ENCODE results near the gene RNF144A. TPM values are rescaled to one million over a fixed set of nuclear protein-coding genes. Genes with fewer than 3 reads are reported as not detected.
A peak's percentile ranks its signal among the peaks of the same experiment; 100 is the strongest.

RNF144A gene
- total and polyA plus RNA-seq, 2 donors (not counting 1 experiment from before 2014, with no cell fraction given): 1.2 to 1.6 TPM

DNA sequence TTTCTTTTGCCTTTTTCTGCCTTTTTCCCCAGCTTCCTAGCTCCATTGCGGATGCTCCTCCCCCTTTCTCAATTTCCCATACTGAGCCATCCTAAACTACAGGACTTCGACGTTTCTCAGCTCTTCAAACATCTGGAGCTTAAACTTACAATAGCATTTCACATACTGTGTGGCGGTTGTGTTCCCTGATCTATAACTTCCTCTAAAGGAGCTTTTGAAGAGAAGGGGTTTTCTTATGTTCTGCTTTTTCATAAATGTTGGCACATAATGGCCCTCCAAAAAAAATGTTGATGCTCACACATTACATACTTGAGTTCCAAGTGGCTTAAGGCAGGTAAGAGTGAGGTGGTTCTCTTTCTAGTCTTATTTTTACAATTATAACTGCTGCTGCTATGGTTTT lies 87.4 kb downstream of the RNF144A start:
- H3K4me3 ChIP-seq (ENCODE audit: control extremely low read depth in 1 of 5, extremely low read depth in 1 of 5, insufficient read depth in 1 of 5, low read depth in 2 of 5, low read length in 4 of 5): no peak overlapping the region
- peak overlapping the region; percentile 60 for H3K4me2 ChIP-seq (replicated peaks; ENCODE audit: low read depth, low read length, poor library complexity, severe bottlenecking)
- H3K27me3 Mint-ChIP-seq: peaks cover 19% of the 10 kb centered on the region
- H3K4me1 Mint-ChIP-seq: peaks cover 52% of the 10 kb centered on the region
- peaks cover 49 to 58% of the 10 kb centered on the region in 2 donors for H3K4me1 ChIP-seq (ENCODE audit: control insufficient read depth in 2 of 2, insufficient read depth in 2 of 2, low read length in 2 of 2)
- intact Hi-C loops (cut with micrococcal nuclease): loop anchor here (5.0 kb wide), 1 partner anchor 87 kb away; the partner anchor contains the start of gene RNF144A
- H3K9ac ChIP-seq (ENCODE audit: low read length): no peak overlapping the region
- H3K36me3 ChIP-seq (replicated peaks in 1 of 2; ENCODE audit: control extremely low read depth in 1 of 2, control insufficient read depth in 1 of 2, extremely low read depth in 1 of 2, insufficient read depth in 2 of 2, low read length in 1 of 2): no peaks in the 10 kb centered on the region
- ATAC-seq (ENCODE audit: low read depth): peak; percentile 51
- ChIA-PET POLR2A (no interaction called here), CTCF (interaction anchor here (1.3 to 2.2 kb wide), 2 partner anchors 9 to 40 kb away, joined by 5 to 8 read pairs; no protein-coding TSS in a partner anchor)
- H3K4me3 Mint-ChIP-seq: peak overlapping the region; percentile 37
- H3K79me2 ChIP-seq (ENCODE audit: control insufficient read depth, insufficient read depth, low read length): no peaks in the 10 kb centered on the region
- H3K27ac ChIP-seq (ENCODE audit: low read length in 2 of 2): no peak overlapping the region
- peak overlapping the region; percentile 17 for H2AFZ ChIP-seq (ENCODE audit: insufficient read depth, low read depth, low read length, poor library complexity, severe bottlenecking)
- peak; percentile 47 for DNase-seq
- no peaks in the 10 kb centered on the region for H3K27me3 ChIP-seq (replicated peaks in 1 of 4; ENCODE audit: control extremely low read depth in 1 of 4, control insufficient read depth in 3 of 4, insufficient read depth in 4 of 4, low read length in 3 of 4)
- H3K27ac Mint-ChIP-seq: peak overlapping the region; percentile 11
- H3K9me3 Mint-ChIP-seq (ENCODE audit: insufficient read depth): no peaks in the 10 kb centered on the region
- peaks cover 0 to 4% (median 0%) of the 10 kb centered on the region in 3 donors for H3K9me3 ChIP-seq (ENCODE audit: control extremely low read depth in 1 of 3, control insufficient read depth in 2 of 3, insufficient read depth in 1 of 3, low read length in 2 of 3)
- 16% methylated on average over 3 of the region's 4 CpGs for WGBS (ENCODE audit: insufficient coverage)
- H4K20me1 ChIP-seq (ENCODE audit: control insufficient read depth, insufficient read depth, low read length, poor library complexity, severe bottlenecking): no peaks in the 10 kb centered on the region
- no peak for TF ChIP-seq EZH2 (IDR thresholded peaks at IDR 0.05; ENCODE audit: borderline replicate concordance, insufficient read depth, low read depth, low read length, poor library complexity, severe bottlenecking)
- TF ChIP-seq, protein P1, sequence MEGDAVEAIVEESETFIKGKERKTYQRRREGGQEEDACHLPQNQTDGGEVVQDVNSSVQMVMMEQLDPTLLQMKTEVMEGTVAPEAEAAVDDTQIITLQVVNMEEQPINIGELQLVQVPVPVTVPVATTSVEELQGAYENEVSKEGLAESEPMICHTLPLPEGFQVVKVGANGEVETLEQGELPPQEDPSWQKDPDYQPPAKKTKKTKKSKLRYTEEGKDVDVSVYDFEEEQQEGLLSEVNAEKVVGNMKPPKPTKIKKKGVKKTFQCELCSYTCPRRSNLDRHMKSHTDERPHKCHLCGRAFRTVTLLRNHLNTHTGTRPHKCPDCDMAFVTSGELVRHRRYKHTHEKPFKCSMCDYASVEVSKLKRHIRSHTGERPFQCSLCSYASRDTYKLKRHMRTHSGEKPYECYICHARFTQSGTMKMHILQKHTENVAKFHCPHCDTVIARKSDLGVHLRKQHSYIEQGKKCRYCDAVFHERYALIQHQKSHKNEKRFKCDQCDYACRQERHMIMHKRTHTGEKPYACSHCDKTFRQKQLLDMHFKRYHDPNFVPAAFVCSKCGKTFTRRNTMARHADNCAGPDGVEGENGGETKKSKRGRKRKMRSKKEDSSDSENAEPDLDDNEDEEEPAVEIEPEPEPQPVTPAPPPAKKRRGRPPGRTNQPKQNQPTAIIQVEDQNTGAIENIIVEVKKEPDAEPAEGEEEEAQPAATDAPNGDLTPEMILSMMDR (IDR thresholded peaks at IDR 0.05): no peak

DNA sequence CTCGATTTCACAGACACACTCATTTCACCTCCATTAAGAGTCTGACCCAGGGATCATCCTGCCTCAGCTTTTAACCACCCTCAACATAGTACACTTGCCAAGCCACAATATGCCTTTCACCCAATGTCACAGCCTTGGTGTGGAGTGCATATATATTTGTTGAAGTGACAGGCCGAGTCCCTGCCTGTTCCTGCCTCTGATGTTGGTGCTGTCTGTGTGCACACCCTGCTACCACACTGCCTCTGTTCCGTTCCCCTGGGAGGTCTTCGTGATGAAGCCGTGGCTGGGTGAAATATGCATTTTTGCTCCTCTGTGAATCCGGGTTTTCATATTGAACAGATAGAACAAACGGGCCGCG lies 90.3 kb downstream of the RNF144A start:
- ChIA-PET CTCF (no interaction called here), POLR2A (no interaction called here)
- Histone ChIP-seq H3K4me2 (replicated peaks; ENCODE audit: low read depth, low read length, poor library complexity, severe bottlenecking) (peak overlapping the region; percentile 43), H3K36me3 (replicated peaks in 1 of 2; ENCODE audit: control extremely low read depth in 1 of 2, control insufficient read depth in 1 of 2, extremely low read depth in 1 of 2, insufficient read depth in 2 of 2, low read length in 1 of 2) (no peaks in the 10 kb centered on the region), H2AFZ (ENCODE audit: insufficient read depth, low read depth, low read length, poor library complexity, severe bottlenecking) (peak overlapping the region; percentile 3), H3K79me2 (ENCODE audit: control insufficient read depth, insufficient read depth, low read length) (no peaks in the 10 kb centered on the region), H3K4me3 (ENCODE audit: control extremely low read depth in 1 of 5, extremely low read depth in 1 of 5, insufficient read depth in 1 of 5, low read depth in 2 of 5, low read length in 4 of 5) (no peak overlapping the region), H3K4me1 (ENCODE audit: control insufficient read depth in 2 of 2, insufficient read depth in 2 of 2, low read length in 2 of 2) (peaks cover 32 to 39% of the 10 kb centered on the region in 2 donors), H3K9ac (ENCODE audit: low read length) (no peak overlapping the region), H3K27me3 (replicated peaks in 1 of 4; ENCODE audit: control extremely low read depth in 1 of 4, control insufficient read depth in 3 of 4, insufficient read depth in 4 of 4, low read length in 3 of 4) (no peaks in the 10 kb centered on the region), H3K9me3 (ENCODE audit: control extremely low read depth in 1 of 3, control insufficient read depth in 2 of 3, insufficient read depth in 1 of 3, low read length in 2 of 3) (no peaks in the 10 kb centered on the region), H4K20me1 (ENCODE audit: control insufficient read depth, insufficient read depth, low read length, poor library complexity, severe bottlenecking) (no peaks in the 10 kb centered on the region), H3K27ac (ENCODE audit: low read length in 2 of 2) (no peak overlapping the region)
- Mint-ChIP-seq H3K9me3 (ENCODE audit: insufficient read depth) (no peaks in the 10 kb centered on the region), H3K27ac (no peak overlapping the region), H3K4me3 (peak overlapping the region; percentile 14), H3K4me1 (peaks cover 39% of the 10 kb centered on the region), H3K27me3 (peaks cover 19% of the 10 kb centered on the region)
- DNase-seq (no peak), ATAC-seq (ENCODE audit: low read depth) (peak; percentile 39)
- WGBS (ENCODE audit: insufficient coverage): 43% methylated on average over 2 of the region's 9 CpGs
- intact Hi-C loops (cut with micrococcal nuclease): no loop called here
- TF ChIP-seq, protein P1 (IDR thresholded peaks at IDR 0.05): no peak
- TF ChIP-seq EZH2 (IDR thresholded peaks at IDR 0.05; ENCODE audit: borderline replicate concordance, insufficient read depth, low read depth, low read length, poor library complexity, severe bottlenecking): no peak
